Medulla oblongata (tissue), 1 donor: ENCODE measurements around the gene COBL.
"Not testable (repeated sequence)": the region's sequence is repeated elsewhere in the genome, so short reads cannot be mapped to it uniquely, and the experiment has no call there.

Experiments used
- DNase-seq: peaks from one replicate; pipeline ENCODE4 v3.0.0-alpha.2; 2015; ENCODE audit errors: extremely low spot score

COBL gene

GRCh38 chr7:51230723-51231122, 85.9 kb downstream of the COBL start:
- DNase-seq: no peak

GRCh38 chr7:51230324-51230625, 86.3 kb downstream of the COBL start:
- DNase-seq: no peak

- peak; percentile 46 for DNase-seq
Measured at GRCh38 chr7:51229620-51230323, 86.8 kb downstream of the COBL start.

GRCh38 chr7:51229106-51229537, 87.5 kb downstream of the COBL start:
- peak; percentile 69 for DNase-seq

- no peak for DNase-seq
Measured at GRCh38 chr7:51228386-51228958, 88.1 kb downstream of the COBL start.

- no peak for DNase-seq
Measured at GRCh38 chr7:51227861-51228260, 88.7 kb downstream of the COBL start.

GRCh38 chr7:51226916-51227535, 89.6 kb downstream of the COBL start:
- no peak for DNase-seq

GRCh38 chr7:51226063-51226755, 90.4 kb downstream of the COBL start:
- no peak for DNase-seq

- DNase-seq: peak; percentile 54
Measured at GRCh38 chr7:51224811-51225595, 91.6 kb downstream of the COBL start.

GRCh38 chr7:51223505-51223904, 93.1 kb downstream of the COBL start:
- no peak for DNase-seq

GRCh38 chr7:51222916-51223315, 93.7 kb downstream of the COBL start:
- DNase-seq: no peak

- no peak for DNase-seq
Measured at GRCh38 chr7:51220226-51220625, 96.4 kb downstream of the COBL start.

GRCh38 chr7:51219261-51219988, 97.2 kb downstream of the COBL start:
- DNase-seq: no peak

- DNase-seq: no peak
Measured at GRCh38 chr7:51217804-51218203, 98.8 kb downstream of the COBL start.

GRCh38 chr7:51214098-51214497, 102.5 kb downstream of the COBL start:
- no peak for DNase-seq

- no peak for DNase-seq
Measured at GRCh38 chr7:51213618-51214017, 103.0 kb downstream of the COBL start.

- DNase-seq: no peak
Measured at GRCh38 chr7:51210766-51211165, 105.8 kb downstream of the COBL start.

GRCh38 chr7:51209426-51209825, 107.2 kb downstream of the COBL start:
- DNase-seq: no peak

GRCh38 chr7:51208125-51208524, 108.5 kb downstream of the COBL start:
- not testable (repeated sequence) for DNase-seq

GRCh38 chr7:51198654-51199053, 118.0 kb downstream of the COBL start:
- DNase-seq: no peak

GRCh38 chr7:51190969-51191368, 125.6 kb downstream of the COBL start:
- DNase-seq: no peak
